Muscle of arm (tissue), 12 donors: ENCODE measurements around the gene KCND3. TPM values are rescaled to one million over a fixed set of nuclear protein-coding genes. Genes with fewer than 3 reads are reported as not detected.

Source experiments
- DNase-seq: peaks from one replicate; pipeline ENCODE4 v3.0.0-alpha.2; 2013
- polyA plus RNA-seq, 12 donors: library from polyadenylated mRNA; unstranded; fragments of 120-200 nt; gene quantifications; one replicate each; pipeline ENCODE4 v1.2.1, GENCODE V29; 2013; ENCODE audit not compliant: insufficient read length in 12 of 12

Gene KCND3
- polyA plus RNA-seq, 12 donors: 0.77 to 4.4 (median 1.8) TPM; not detected in 1

GRCh38 chr1:111988743-111989453 lies 570 bp downstream of the KCND3 start:
- no peak for DNase-seq

GRCh38 chr1:111988377-111988742 lies 1.1 kb downstream of the KCND3 start:
- DNase-seq: no peak

GRCh38 chr1:111987502-111987901 lies 2.0 kb downstream of the KCND3 start:
- no peak for DNase-seq

GRCh38 chr1:111983500-111983899 lies 6.0 kb downstream of the KCND3 start:
- DNase-seq: no peak

- no peak for DNase-seq
Observed at GRCh38 chr1:111982428-111982827, 7.0 kb downstream of the KCND3 start.

GRCh38 chr1:111981871-111982270 lies 7.6 kb downstream of the KCND3 start:
- no peak for DNase-seq

- DNase-seq: no peak
Observed at GRCh38 chr1:111981090-111981489, 8.4 kb downstream of the KCND3 start.

- DNase-seq: no peak
Observed at GRCh38 chr1:111980686-111981085, 8.8 kb downstream of the KCND3 start.

- DNase-seq: no peak
Observed at GRCh38 chr1:111978695-111979094, 10.8 kb downstream of the KCND3 start.

- DNase-seq: no peak
Observed at GRCh38 chr1:111977378-111977777, 12.1 kb downstream of the KCND3 start.

- no peak for DNase-seq
Observed at GRCh38 chr1:111976842-111977241, 12.6 kb downstream of the KCND3 start.

- no peak for DNase-seq
Observed at GRCh38 chr1:111976332-111976731, 13.1 kb downstream of the KCND3 start.

GRCh38 chr1:111973150-111973790 lies 16.2 kb downstream of the KCND3 start:
- no peak for DNase-seq

GRCh38 chr1:111971396-111971795 lies 18.1 kb downstream of the KCND3 start:
- DNase-seq: no peak

- no peak for DNase-seq
Observed at GRCh38 chr1:111968511-111968910, 21.0 kb downstream of the KCND3 start.

GRCh38 chr1:111967886-111968285 lies 21.6 kb downstream of the KCND3 start:
- DNase-seq: no peak

- no peak for DNase-seq
Observed at GRCh38 chr1:111967067-111967690, 22.3 kb downstream of the KCND3 start.

- DNase-seq: no peak
Observed at GRCh38 chr1:111965781-111966443, 23.6 kb downstream of the KCND3 start.

- no peak for DNase-seq
Observed at GRCh38 chr1:111963985-111964738, 25.3 kb downstream of the KCND3 start.

GRCh38 chr1:111961773-111962565 lies 27.5 kb downstream of the KCND3 start:
- DNase-seq: no peak

GRCh38 chr1:111961016-111961415 lies 28.5 kb downstream of the KCND3 start:
- DNase-seq: no peak
